HL-60 (cell line): ENCODE measurements around the gene MRPS2.

Source experiments
- GABPA ChIP-seq: IDR thresholded peaks from 2 replicates; pipeline ENCODE4 v1.6.1; 2012; ENCODE audit warnings: low read depth
- POLR2AphosphoS5 ChIP-seq: IDR thresholded peaks from 2 replicates; pipeline ENCODE4 v1.6.1; 2012; ENCODE audit warnings: low read depth
- SPI1 ChIP-seq: IDR thresholded peaks from 2 replicates; pipeline ENCODE4 v1.6.1; 2012; ENCODE audit warnings: low read depth, mild to moderate bottlenecking, borderline replicate concordance
- TF ChIP-seq, protein P1 (sequence below): IDR thresholded peaks from one replicate; pipeline ENCODE4 v1.5.1; 2011; ENCODE audit warnings: low read length, control low read depth, inconsistent platforms; ENCODE audit not compliant: insufficient read depth

DNA sequence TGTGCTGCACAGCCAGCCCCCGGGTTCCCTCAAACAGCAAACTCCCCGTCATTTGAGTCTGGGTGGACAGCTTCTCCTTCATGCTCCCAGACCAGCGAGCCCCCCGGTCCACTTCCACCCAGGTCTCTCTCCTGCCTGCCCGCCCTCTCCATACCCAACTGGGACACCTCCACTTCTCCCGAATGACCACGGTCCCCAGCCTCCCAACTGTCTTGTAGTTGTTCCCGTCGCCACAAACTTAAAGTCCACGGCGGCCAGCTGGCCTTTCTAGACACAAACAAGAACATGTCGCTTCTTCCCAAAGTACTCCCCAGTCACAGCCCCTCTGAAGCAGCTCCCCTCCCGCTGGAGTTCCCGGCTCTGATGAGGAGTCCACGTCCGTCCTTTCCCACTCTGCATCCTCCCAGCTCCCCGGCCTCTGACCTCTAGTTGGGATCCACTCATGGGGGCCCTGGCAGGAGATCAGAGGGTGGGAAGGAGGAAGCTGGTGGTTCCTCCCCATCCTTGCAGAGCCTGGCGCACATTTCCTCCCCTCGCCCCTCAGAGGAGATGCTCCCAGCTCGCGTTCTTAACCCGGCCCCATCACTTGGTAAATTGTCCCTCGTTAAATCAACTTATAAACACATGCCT lies 45.0 kb upstream of the MRPS2 start:
- TF ChIP-seq, protein P1, sequence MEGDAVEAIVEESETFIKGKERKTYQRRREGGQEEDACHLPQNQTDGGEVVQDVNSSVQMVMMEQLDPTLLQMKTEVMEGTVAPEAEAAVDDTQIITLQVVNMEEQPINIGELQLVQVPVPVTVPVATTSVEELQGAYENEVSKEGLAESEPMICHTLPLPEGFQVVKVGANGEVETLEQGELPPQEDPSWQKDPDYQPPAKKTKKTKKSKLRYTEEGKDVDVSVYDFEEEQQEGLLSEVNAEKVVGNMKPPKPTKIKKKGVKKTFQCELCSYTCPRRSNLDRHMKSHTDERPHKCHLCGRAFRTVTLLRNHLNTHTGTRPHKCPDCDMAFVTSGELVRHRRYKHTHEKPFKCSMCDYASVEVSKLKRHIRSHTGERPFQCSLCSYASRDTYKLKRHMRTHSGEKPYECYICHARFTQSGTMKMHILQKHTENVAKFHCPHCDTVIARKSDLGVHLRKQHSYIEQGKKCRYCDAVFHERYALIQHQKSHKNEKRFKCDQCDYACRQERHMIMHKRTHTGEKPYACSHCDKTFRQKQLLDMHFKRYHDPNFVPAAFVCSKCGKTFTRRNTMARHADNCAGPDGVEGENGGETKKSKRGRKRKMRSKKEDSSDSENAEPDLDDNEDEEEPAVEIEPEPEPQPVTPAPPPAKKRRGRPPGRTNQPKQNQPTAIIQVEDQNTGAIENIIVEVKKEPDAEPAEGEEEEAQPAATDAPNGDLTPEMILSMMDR: no peak
- TF ChIP-seq POLR2AphosphoS5: no peak
- no peak for TF ChIP-seq SPI1
- no peak for TF ChIP-seq GABPA
